Activated CD4-positive, alpha-beta memory T cell treated with anti-CD3 and anti-CD28 coated beads, Interleukin-2, amount 10 ng/mL, durations not matched to agents 7 days and 5 days (primary cell): ENCODE measurements around the gene DDX41. TPM values are rescaled to one million over a fixed set of nuclear protein-coding genes. Genes with fewer than 3 reads are reported as not detected.

ENCODE experiments used
- CTCF ChIA-PET: fragments of 350-600 bp; sonication (Branson Sonifier 250); formaldehyde crosslinking; loops from one replicate; lab custom pipeline; 2021; ENCODE audit warnings: antibody characterized with exemption, inconsistent platforms; lab: Charles Lee
- POLR2A ChIA-PET: fragments of 350-600 bp; sonication (Branson Sonifier 250); formaldehyde crosslinking; loops from one replicate; lab custom pipeline; 2021; ENCODE audit warnings: antibody characterized with exemption; lab: Charles Lee
- DNase-seq: peaks from one replicate; pipeline ENCODE4 v3.0.0-alpha.2; 2020
- H3K27ac Mint-ChIP-seq: one replicate; pipeline ENCODE4 v1.8.0; 2021; ENCODE audit warnings: mild to moderate bottlenecking, mixed read lengths
- H3K27me3 Mint-ChIP-seq: one replicate; pipeline ENCODE4 v1.8.0; 2021; ENCODE audit warnings: mixed read lengths
- H3K36me3 Mint-ChIP-seq: one replicate; pipeline ENCODE4 v1.8.0; 2021; ENCODE audit warnings: low read depth, mixed read lengths
- H3K4me1 Mint-ChIP-seq: one replicate; pipeline ENCODE4 v1.8.0; 2021; ENCODE audit warnings: mixed read lengths
- H3K4me3 Mint-ChIP-seq: one replicate; pipeline ENCODE4 v1.8.0; 2021; ENCODE audit warnings: mild to moderate bottlenecking, mixed read lengths
- H3K9me3 Mint-ChIP-seq: one replicate; pipeline ENCODE4 v1.8.0; 2021; ENCODE audit warnings: mixed read lengths
- total RNA-seq, 2 experiments: library from RNA; stranded (reverse); gene quantifications; one replicate each; pipeline ENCODE4 v1.2.3, GENCODE V29; 2021

Gene DDX41
- total RNA-seq, 2 experiments from 2014 or later, result 105 to 107 TPM

GRCh38 chr5:177508837-177509236 lies 7.9 kb downstream of the DDX41 start:
- POLR2A ChIA-PET, result interaction anchor here (1.1 to 1.2 kb wide), 2 partner anchors 11 to 157 kb away, joined by 4 read pairs; partner anchors contain the start of genes LMAN2 and PDLIM7
- H3K4me1 Mint-ChIP-seq, result peaks cover 4% of the 10 kb centered on the region
- no peaks in the 10 kb centered on the region for H3K9me3 Mint-ChIP-seq
- no peak for DNase-seq
- peaks cover 25% of the 10 kb centered on the region for H3K36me3 Mint-ChIP-seq
- CTCF ChIA-PET, result interaction anchor here (0.8 to 1.0 kb wide), 3 partner anchors 105 to 397 kb away, joined by 3 to 4 read pairs (median 3); no protein-coding TSS in a partner anchor
- no peak overlapping the region for H3K4me3 Mint-ChIP-seq
- no peak overlapping the region for H3K27ac Mint-ChIP-seq
- no peaks in the 10 kb centered on the region for H3K27me3 Mint-ChIP-seq

GRCh38 chr5:177508221-177508611 lies 8.5 kb downstream of the DDX41 start:
- ChIA-PET POLR2A (no interaction called here), CTCF (interaction anchor here (1.4 to 2.8 kb wide), 2 partner anchors 10 to 199 kb away, joined by 3 to 10 read pairs; partner anchors contain the start of gene PDLIM7)
- Mint-ChIP-seq H3K36me3 (peaks cover 22% of the 10 kb centered on the region), H3K4me1 (peaks cover 3% of the 10 kb centered on the region), H3K27me3 (no peaks in the 10 kb centered on the region), H3K4me3 (no peak overlapping the region), H3K27ac (no peak overlapping the region), H3K9me3 (no peaks in the 10 kb centered on the region)
- no peak for DNase-seq

DNA sequence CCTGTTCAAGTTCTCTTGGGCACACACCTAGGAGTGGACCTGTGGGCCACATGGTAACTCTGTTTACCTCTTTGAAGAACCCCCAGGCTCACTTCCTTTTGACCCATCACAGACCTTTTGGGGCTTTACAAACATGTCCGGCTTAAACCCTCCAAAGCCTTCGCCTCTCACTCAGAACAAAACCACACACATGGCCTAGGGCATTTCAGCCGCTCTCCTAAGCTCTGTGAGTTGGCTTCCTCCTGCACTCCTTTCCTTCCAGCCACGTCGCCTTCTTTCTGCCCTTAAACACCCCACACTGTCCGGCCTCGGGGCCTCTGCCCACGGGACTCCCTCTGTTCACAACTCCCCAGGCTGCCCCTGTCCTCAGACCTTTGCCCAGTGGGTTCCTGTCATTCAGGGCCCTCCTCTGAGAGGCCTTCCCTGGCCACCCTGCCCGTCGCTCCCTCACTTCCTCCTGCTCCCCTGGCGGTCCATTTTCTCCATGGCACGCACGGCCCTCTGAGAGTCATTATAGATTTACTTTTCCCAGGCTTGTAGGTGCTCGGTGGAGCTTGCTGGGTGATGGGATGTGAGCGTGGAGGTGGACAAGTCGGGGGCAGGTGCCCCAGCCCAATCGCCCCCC lies 9.1 kb downstream of the DDX41 start:
- no peak for DNase-seq
- Mint-ChIP-seq H3K27ac (no peak overlapping the region), H3K4me1 (peaks cover 3% of the 10 kb centered on the region), H3K36me3 (peaks cover 17% of the 10 kb centered on the region), H3K4me3 (no peak overlapping the region), H3K9me3 (no peaks in the 10 kb centered on the region), H3K27me3 (no peaks in the 10 kb centered on the region)
- ChIA-PET CTCF (interaction anchor here (1.3 to 2.8 kb wide), 3 partner anchors 10 to 198 kb away, joined by 3 to 10 read pairs (median 5); partner anchors contain the start of gene PDLIM7), POLR2A (interaction anchor here (0.8 kb wide), 1 partner anchor 9 kb away, joined by 4 read pairs; the partner anchor contains the start of gene DDX41)

GRCh38 chr5:177507165-177507564 lies 9.6 kb downstream of the DDX41 start:
- no peaks in the 10 kb centered on the region for H3K9me3 Mint-ChIP-seq
- H3K27ac Mint-ChIP-seq, result no peak overlapping the region
- CTCF ChIA-PET, result interaction anchor here (1.1 to 2.8 kb wide), 4 partner anchors 9 to 198 kb away, joined by 3 to 10 read pairs (median 5); partner anchors contain the start of gene PDLIM7
- no peak for DNase-seq
- no peak overlapping the region for H3K4me3 Mint-ChIP-seq
- peaks cover 13% of the 10 kb centered on the region for H3K36me3 Mint-ChIP-seq
- H3K4me1 Mint-ChIP-seq, result peaks cover 3% of the 10 kb centered on the region
- POLR2A ChIA-PET, result interaction anchor here (0.8 kb wide), 1 partner anchor 10 kb away, joined by 4 read pairs; the partner anchor contains the start of gene DDX41
- no peaks in the 10 kb centered on the region for H3K27me3 Mint-ChIP-seq

DNA sequence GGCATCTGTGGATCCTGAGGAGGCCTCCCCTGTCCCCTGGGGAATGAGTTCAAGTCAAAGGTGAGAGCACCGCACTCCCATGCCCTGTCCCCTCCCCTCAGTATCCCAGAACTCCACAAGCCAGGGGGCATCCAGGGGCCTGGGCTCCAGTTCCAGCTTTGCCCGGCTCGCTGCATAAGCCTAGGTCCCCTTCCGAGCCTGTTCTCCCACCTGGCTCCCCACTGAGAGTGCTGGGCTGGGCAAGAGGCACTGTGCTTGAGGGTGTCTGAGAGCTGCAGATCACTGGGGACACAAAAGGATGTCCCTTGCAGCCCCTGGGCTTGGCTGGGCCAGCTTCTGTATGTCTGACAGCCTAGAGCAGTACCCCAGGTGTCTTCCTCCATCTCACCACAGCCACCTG lies 11.7 kb downstream of the DDX41 start:
- POLR2A ChIA-PET, result interaction anchor here (0.5 kb wide), 1 partner anchor 73 kb away, joined by 3 read pairs; no protein-coding TSS in a partner anchor
- Mint-ChIP-seq H3K4me1 (peaks cover 5% of the 10 kb centered on the region), H3K36me3 (peaks cover 2% of the 10 kb centered on the region), H3K27me3 (peaks cover 3% of the 10 kb centered on the region), H3K4me3 (no peak overlapping the region), H3K27ac (no peak overlapping the region), H3K9me3 (no peaks in the 10 kb centered on the region)
- no peak for DNase-seq
- CTCF ChIA-PET, result interaction anchor here (0.8 to 5.7 kb wide), 2 partner anchors 101 to 115 kb away, joined by 3 to 45 read pairs; no protein-coding TSS in a partner anchor

- Mint-ChIP-seq H3K4me1 (peaks cover 3% of the 10 kb centered on the region), H3K9me3 (no peaks in the 10 kb centered on the region), H3K27ac (no peak overlapping the region), H3K27me3 (peaks cover 9% of the 10 kb centered on the region), H3K4me3 (no peak overlapping the region), H3K36me3 (no peaks in the 10 kb centered on the region)
- ChIA-PET POLR2A (interaction anchor here (1.7 kb wide), 1 partner anchor 33 kb away, joined by 3 read pairs; no protein-coding TSS in a partner anchor), CTCF (interaction anchor here (0.8 to 5.7 kb wide), 2 partner anchors 101 to 114 kb away, joined by 3 to 45 read pairs; no protein-coding TSS in a partner anchor)
- no peak for DNase-seq
Measured at GRCh38 chr5:177504086-177505056, 12.4 kb downstream of the DDX41 start.

- H3K27me3 Mint-ChIP-seq, result peaks cover 15% of the 10 kb centered on the region
- H3K4me3 Mint-ChIP-seq, result no peak overlapping the region
- ChIA-PET CTCF (interaction anchor here (0.9 to 5.7 kb wide), 3 partner anchors 13 to 113 kb away, joined by 3 to 45 read pairs (median 21); partner anchors contain the start of gene DDX41), POLR2A (interaction anchor here (1.7 kb wide), 1 partner anchor 32 kb away, joined by 3 read pairs; no protein-coding TSS in a partner anchor)
- DNase-seq, result no peak
- H3K4me1 Mint-ChIP-seq, result peaks cover 6% of the 10 kb centered on the region
- no peaks in the 10 kb centered on the region for H3K36me3 Mint-ChIP-seq
- no peak overlapping the region for H3K27ac Mint-ChIP-seq
- H3K9me3 Mint-ChIP-seq, result no peaks in the 10 kb centered on the region
Measured at GRCh38 chr5:177503351-177504085, 13.2 kb downstream of the DDX41 start.

GRCh38 chr5:177502886-177503285 lies 13.9 kb downstream of the DDX41 start:
- Mint-ChIP-seq H3K4me1 (peaks cover 10% of the 10 kb centered on the region), H3K27ac (no peak overlapping the region), H3K4me3 (no peak overlapping the region), H3K27me3 (peaks cover 19% of the 10 kb centered on the region), H3K9me3 (no peaks in the 10 kb centered on the region), H3K36me3 (no peaks in the 10 kb centered on the region)
- ChIA-PET CTCF (interaction anchor here (0.9 to 5.7 kb wide), 4 partner anchors 13 to 113 kb away, joined by 3 to 45 read pairs (median 13); partner anchors contain the start of genes DDX41 and F12), POLR2A (interaction anchor here (0.8 to 1.7 kb wide), 2 partner anchors 31 to 101 kb away, joined by 3 read pairs; no protein-coding TSS in a partner anchor)
- DNase-seq, result no peak

DNA sequence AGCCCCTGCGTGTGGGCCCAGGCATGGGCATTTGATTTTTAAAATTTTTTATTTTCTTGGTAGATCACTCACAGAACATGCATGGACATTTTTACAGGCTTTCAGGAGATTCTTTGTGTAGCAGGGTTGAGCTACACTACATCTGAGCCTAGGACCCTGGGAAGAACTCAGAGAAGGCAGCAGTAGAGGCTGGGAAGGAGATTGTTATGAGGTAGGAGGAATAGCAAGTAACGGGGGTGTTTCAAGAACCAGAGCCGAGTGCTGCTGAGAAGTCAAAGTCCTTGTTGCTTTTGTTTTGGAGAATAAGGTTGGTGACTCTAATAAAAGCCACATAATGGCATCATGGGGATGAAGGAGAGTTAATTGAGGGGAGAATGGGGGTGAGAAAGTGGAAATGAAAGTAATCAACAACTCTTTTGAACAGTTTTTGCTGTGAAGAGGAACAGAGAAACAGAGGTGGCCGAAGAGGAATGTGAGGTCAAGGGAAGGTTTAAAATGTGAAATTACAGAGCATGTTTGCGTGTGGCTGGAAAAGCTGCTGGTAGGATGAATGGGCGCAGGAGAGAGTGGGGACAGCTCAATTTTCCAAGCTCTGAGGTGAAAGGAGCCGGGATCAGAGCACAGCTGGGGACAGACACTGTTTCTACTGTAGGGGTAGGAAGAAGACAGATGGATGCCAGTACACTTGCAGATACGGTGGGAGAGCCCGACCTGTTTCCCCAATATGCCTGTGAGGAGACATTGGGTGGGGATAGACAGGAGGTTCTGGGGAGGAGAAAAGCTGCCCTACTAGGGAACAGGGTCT lies 14.7 kb downstream of the DDX41 start:
- CTCF ChIA-PET, result interaction anchor here (0.6 to 5.7 kb wide), 22 partner anchors 12 to 388 kb away, joined by 3 to 45 read pairs (median 6); partner anchors contain the start of genes DDX41, F12, GRK6 and PRELID1
- DNase-seq, result no peak
- Mint-ChIP-seq H3K9me3 (no peaks in the 10 kb centered on the region), H3K4me3 (no peak overlapping the region), H3K27ac (no peak overlapping the region), H3K36me3 (no peaks in the 10 kb centered on the region), H3K27me3 (peaks cover 21% of the 10 kb centered on the region), H3K4me1 (peaks cover 13% of the 10 kb centered on the region)
- POLR2A ChIA-PET, result interaction anchor here (0.7 to 1.7 kb wide), 6 partner anchors 9 to 135 kb away, joined by 3 to 5 read pairs (median 3); no protein-coding TSS in a partner anchor

- Mint-ChIP-seq H3K4me3 (no peak overlapping the region), H3K36me3 (no peaks in the 10 kb centered on the region), H3K27me3 (peaks cover 21% of the 10 kb centered on the region), H3K9me3 (no peaks in the 10 kb centered on the region), H3K27ac (no peak overlapping the region), H3K4me1 (peaks cover 19% of the 10 kb centered on the region)
- peak; percentile 84 for DNase-seq
- POLR2A ChIA-PET, result interaction anchor here (0.7 to 1.5 kb wide), 6 partner anchors 10 to 134 kb away, joined by 3 to 5 read pairs (median 3); no protein-coding TSS in a partner anchor
- CTCF ChIA-PET, result interaction anchor here (0.5 to 5.7 kb wide), 28 partner anchors 9 to 387 kb away, joined by 3 to 45 read pairs (median 4); partner anchors contain the start of genes DDX41, F12, GRK6 and PRELID1
Measured at GRCh38 chr5:177500685-177501522, 15.9 kb downstream of the DDX41 start.
